HepG2 (cell line): ENCODE measurements around the gene IKZF3. TPM values are rescaled to one million over a fixed set of nuclear protein-coding genes. Genes with fewer than 3 reads are reported as not detected.

Source experiments
- ATF7-NPFF ChIP-seq: sonication (generic); formaldehyde crosslinking; IDR thresholded peaks from 2 replicates; pipeline ENCODE4 v1.8.1; 2023; ENCODE audit warnings: mild to moderate bottlenecking, low read depth, missing genetic modification reagents, moderate library complexity
- EHMT2 ChIP-seq: fragments of 200-600 bp; sonication (generic); IDR thresholded peaks from 2 replicates; pipeline ENCODE4 v1.7.0; 2017; ENCODE audit warnings: antibody characterized with exemption, low read depth, low read length, borderline replicate concordance
- EP300 ChIP-seq, 3 experiments: sonication (generic) in 1 of 3; formaldehyde crosslinking in 1 of 3; IDR thresholded peaks; 2 replicates each; pipeline versions ENCODE4 v1.5.1 to v1.6.1; 2011 to 2020; ENCODE audit warnings: low read depth in 2 of 3, low read length in 2 of 3, borderline replicate concordance in 1 of 3, improper control_type of control experiment in 1 of 3, mild to moderate bottlenecking in 1 of 3, missing genetic modification reagents in 1 of 3, moderate library complexity in 1 of 3
- ETV6 ChIP-seq: sonication (generic); formaldehyde crosslinking; conservative IDR thresholded peaks from 2 replicates; pipeline ENCODE4 v1.4.0; 2020; ENCODE audit warnings: missing genetic modification reagents
- FOXM1 ChIP-seq: sonication (generic); formaldehyde crosslinking; IDR thresholded peaks from 2 replicates; pipeline ENCODE4 v1.5.0; 2020; ENCODE audit warnings: missing genetic modification reagents
- IKZF4 ChIP-seq: sonication (generic); formaldehyde crosslinking; IDR thresholded peaks from 2 replicates; pipeline ENCODE4 v1.5.1; 2020; ENCODE audit warnings: borderline replicate concordance, mild to moderate bottlenecking, low read depth, missing genetic modification reagents; ENCODE audit errors: not compliant biosample characterization
- IRF2 ChIP-seq: IDR thresholded peaks from 2 replicates; pipeline ENCODE4 v1.6.1; 2018; ENCODE audit warnings: missing genetic modification reagents, missing compliant biosample characterization
- KDM5B ChIP-seq: sonication (generic); formaldehyde crosslinking; IDR thresholded peaks from 2 replicates; pipeline ENCODE4 v1.4.0; 2020; ENCODE audit warnings: missing genetic modification reagents, mild to moderate bottlenecking, borderline replicate concordance
- KDM6A ChIP-seq: IDR thresholded peaks from 2 replicates; pipeline ENCODE4 v1.6.1; 2016; ENCODE audit warnings: low read depth
- PITX1 ChIP-seq: sonication (generic); formaldehyde crosslinking; IDR thresholded peaks from 2 replicates; pipeline ENCODE4 v1.5.1; 2020; ENCODE audit warnings: mild to moderate bottlenecking, missing genetic modification reagents
- PLRG1 ChIP-seq: fragments of 450-650 bp; conservative IDR thresholded peaks from 2 replicates; pipeline ENCODE4 v1.6.1; 2016
- RNF219 ChIP-seq: sonication (generic); formaldehyde crosslinking; IDR thresholded peaks from 2 replicates; pipeline ENCODE4 v1.5.0; 2020; ENCODE audit warnings: mild to moderate bottlenecking, missing genetic modification reagents
- SNAI1 ChIP-seq: sonication (generic); formaldehyde crosslinking; IDR thresholded peaks from 2 replicates; pipeline ENCODE4 v1.5.0; 2020; ENCODE audit warnings: mild to moderate bottlenecking, missing genetic modification reagents, borderline replicate concordance
- TRIM22 ChIP-seq: fragments of 450-650 bp; IDR thresholded peaks from 2 replicates; pipeline ENCODE4 v1.6.1; 2017
- TSC22D2 ChIP-seq: sonication (generic); formaldehyde crosslinking; IDR thresholded peaks from 2 replicates; pipeline ENCODE4 v1.5.1; 2020; ENCODE audit warnings: missing genetic modification reagents, mild to moderate bottlenecking, borderline replicate concordance
- ZC3H4 ChIP-seq: sonication (generic); formaldehyde crosslinking; IDR thresholded peaks from 2 replicates; pipeline ENCODE4 v1.4.0; 2020; ENCODE audit warnings: missing genetic modification reagents, borderline replicate concordance
- ZFP82 ChIP-seq: sonication (generic); formaldehyde crosslinking; IDR thresholded peaks from 2 replicates; pipeline ENCODE4 v1.5.1; 2020; ENCODE audit warnings: mild to moderate bottlenecking, missing genetic modification reagents, borderline replicate concordance
- ZMAT5 ChIP-seq: sonication (generic); formaldehyde crosslinking; IDR thresholded peaks from 2 replicates; pipeline ENCODE4 v1.5.0; 2020; ENCODE audit warnings: mild to moderate bottlenecking, low read depth, missing genetic modification reagents, borderline replicate concordance
- ZNF20 ChIP-seq: sonication (generic); formaldehyde crosslinking; IDR thresholded peaks from 2 replicates; pipeline ENCODE4 v1.4.0; 2020; ENCODE audit warnings: mild to moderate bottlenecking, moderate library complexity, missing genetic modification reagents
- ZNF253 ChIP-seq: sonication (generic); formaldehyde crosslinking; IDR thresholded peaks from 2 replicates; pipeline ENCODE4 v1.8.0; 2022; ENCODE audit warnings: mild to moderate bottlenecking, missing genetic modification reagents, borderline replicate concordance
- ZNF263 ChIP-seq: sonication (generic); formaldehyde crosslinking; IDR thresholded peaks from 2 replicates; pipeline ENCODE4 v1.4.0; 2020; ENCODE audit warnings: missing genetic modification reagents
- ZNF326 ChIP-seq: sonication (generic); formaldehyde crosslinking; IDR thresholded peaks from 2 replicates; pipeline ENCODE4 v1.4.0; 2020; ENCODE audit warnings: missing genetic modification reagents, borderline replicate concordance
- ZNF468 ChIP-seq: sonication (generic); formaldehyde crosslinking; IDR thresholded peaks from 2 replicates; pipeline ENCODE4 v1.8.0; 2022; ENCODE audit warnings: mild to moderate bottlenecking, moderate library complexity, missing genetic modification reagents
- ZNF737 ChIP-seq: sonication (generic); formaldehyde crosslinking; IDR thresholded peaks from 2 replicates; pipeline ENCODE4 v1.5.0; 2020; ENCODE audit warnings: missing genetic modification reagents, mild to moderate bottlenecking, borderline replicate concordance
- ZNF780A ChIP-seq: sonication (generic); formaldehyde crosslinking; IDR thresholded peaks from 2 replicates; pipeline ENCODE4 v1.8.0; 2022; ENCODE audit warnings: mild to moderate bottlenecking, missing genetic modification reagents, moderate library complexity
- polyA plus RNA-seq, 8 experiments: library from polyadenylated mRNA; depleted of rRNA in 3 of 8; stranded (reverse) in 7 of 8; unstranded in 1 of 8; fragments of >200 nt; fragmentation: Illumina TruSeq in 4 of 8; extraction: Trizol in 4 of 8; gene quantifications; 2 replicates each; pipeline versions ENCODE4 v1.2.1 to v1.2.3, GENCODE V29; 2011 to 2016; ENCODE audit warnings: low read depth in 4 of 8, missing spikeins in 1 of 8, mixed read lengths in 1 of 8; ENCODE audit not compliant: insufficient read depth in 1 of 8
- total RNA-seq, 5 experiments: library from RNA; depleted of rRNA; stranded (reverse); fragments of >200 nt; fragmentation: Illumina TruSeq; extraction: Trizol; gene quantifications; 2 replicates each; pipeline ENCODE4 v1.2.3, GENCODE V29; 2016; ENCODE audit warnings: low read depth in 1 of 5

Gene IKZF3
- total and polyA plus RNA-seq, 2 of the 13 experiments (the other 11 are each of a cell fraction or from before 2014, with no cell fraction given), result not detected

- TF ChIP-seq ATF7-NPFF (CRISPR knock-in tag) (0 out of 2 replicates have a peak, but pooled peaks have one; percentile 55), ETV6 (CRISPR knock-in tag) (no peak), TRIM22 (no peak), TSC22D2 (CRISPR knock-in tag) (no peak), KDM5B (CRISPR knock-in tag) (peak; percentile 51; the same call in 1 of the 2 replicates), ZNF468 (CRISPR knock-in tag) (no peak), PLRG1 (no peak), IRF2 (no peak), ZNF326 (no peak), ZNF737 (CRISPR knock-in tag) (no peak), KDM6A (peak; percentile 45; the same call in 1 of the 2 replicates), ZNF263 (no peak), ZC3H4 (CRISPR knock-in tag) (no peak), PITX1 (CRISPR knock-in tag) (peak; percentile 54; the same call in 1 of the 2 replicates), ZNF780A (no peak), ZNF253 (CRISPR knock-in tag) (no peak; the same call in 1 of the 2 replicates), ZNF20 (CRISPR knock-in tag) (no peak), ZMAT5 (CRISPR knock-in tag) (no peak), SNAI1 (no peak), EP300 (IDR thresholded peaks at IDR 0.05; ENCODE audit: low read depth in 2 of 2, low read length in 2 of 2) (peak in 1 of 2 experiments; percentile 74; a peak in 2 of 4 replicates), EP300 (CRISPR knock-in tag; IDR thresholded peaks at IDR 0.05; ENCODE audit: borderline replicate concordance) (peak; percentile 78), RNF219 (CRISPR knock-in tag) (no peak), EHMT2 (no peak), ZFP82 (CRISPR knock-in tag) (no peak), FOXM1 (CRISPR knock-in tag) (no peak), IKZF4 (CRISPR knock-in tag) (no peak)
These were observed 113.7 kb downstream of the IKZF3 start (continued) for GRCh38 chr17:39750131-39751015.
